Measurements from ENCODE around the gene GTF2E1. TPM values are rescaled to one million over a fixed set of nuclear protein-coding genes. Genes with fewer than 3 reads are reported as not detected.

The GTF2E1 gene
- total RNA-seq, 1 donor from 2014 or later: 9.1 TPM

DNA sequence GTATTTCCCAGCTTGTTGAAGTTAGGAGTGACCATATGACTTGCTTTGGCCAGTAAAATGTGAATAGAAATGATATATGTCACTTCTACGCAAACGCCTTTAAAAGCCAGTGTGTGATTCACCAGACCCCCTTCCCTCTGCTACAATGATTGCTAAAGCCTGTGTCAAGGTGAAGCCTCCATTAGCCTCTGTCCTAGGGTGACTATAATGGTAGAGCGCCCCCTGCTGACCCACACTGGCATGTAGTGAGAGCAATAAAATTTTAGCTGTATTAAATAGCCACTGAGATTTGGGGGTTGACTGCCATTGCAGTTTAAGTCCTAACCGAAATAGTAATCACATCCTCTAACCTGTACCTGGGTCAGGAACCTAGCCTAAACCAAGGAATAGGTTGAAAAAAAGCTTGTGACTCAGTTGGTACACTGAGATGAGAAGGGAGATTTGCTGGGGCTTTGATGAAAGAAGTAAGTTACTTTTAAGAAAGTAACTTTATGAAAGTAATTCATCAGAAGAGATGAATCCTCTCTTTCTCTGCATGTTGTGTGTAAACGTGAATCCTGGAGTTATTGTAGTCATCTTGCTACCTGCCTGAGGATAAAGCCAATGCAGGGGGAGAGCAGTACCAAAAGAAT, 52.6 kb downstream of the GTF2E1 start:
- intact Hi-C loops (cut with DNase I): no loop called here
- no peaks in the 10 kb centered on the region for H3K36me3 ChIP-seq
- no peaks in the 10 kb centered on the region for H3K4me1 ChIP-seq
- H3K4me3 ChIP-seq: no peak overlapping the region
- TF ChIP-seq POLR2A (IDR thresholded peaks at IDR 0.05): no peak
- TF ChIP-seq, protein P1, sequence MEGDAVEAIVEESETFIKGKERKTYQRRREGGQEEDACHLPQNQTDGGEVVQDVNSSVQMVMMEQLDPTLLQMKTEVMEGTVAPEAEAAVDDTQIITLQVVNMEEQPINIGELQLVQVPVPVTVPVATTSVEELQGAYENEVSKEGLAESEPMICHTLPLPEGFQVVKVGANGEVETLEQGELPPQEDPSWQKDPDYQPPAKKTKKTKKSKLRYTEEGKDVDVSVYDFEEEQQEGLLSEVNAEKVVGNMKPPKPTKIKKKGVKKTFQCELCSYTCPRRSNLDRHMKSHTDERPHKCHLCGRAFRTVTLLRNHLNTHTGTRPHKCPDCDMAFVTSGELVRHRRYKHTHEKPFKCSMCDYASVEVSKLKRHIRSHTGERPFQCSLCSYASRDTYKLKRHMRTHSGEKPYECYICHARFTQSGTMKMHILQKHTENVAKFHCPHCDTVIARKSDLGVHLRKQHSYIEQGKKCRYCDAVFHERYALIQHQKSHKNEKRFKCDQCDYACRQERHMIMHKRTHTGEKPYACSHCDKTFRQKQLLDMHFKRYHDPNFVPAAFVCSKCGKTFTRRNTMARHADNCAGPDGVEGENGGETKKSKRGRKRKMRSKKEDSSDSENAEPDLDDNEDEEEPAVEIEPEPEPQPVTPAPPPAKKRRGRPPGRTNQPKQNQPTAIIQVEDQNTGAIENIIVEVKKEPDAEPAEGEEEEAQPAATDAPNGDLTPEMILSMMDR (IDR thresholded peaks at IDR 0.05): peak; percentile 59 to 81 (median 75)
- DNase-seq (ENCODE audit: extremely low spot score in 2 of 2): no peak
- H3K27me3 ChIP-seq: no peaks in the 10 kb centered on the region
- H3K9me3 ChIP-seq: no peaks in the 10 kb centered on the region
- no peak overlapping the region for H3K27ac ChIP-seq

DNA sequence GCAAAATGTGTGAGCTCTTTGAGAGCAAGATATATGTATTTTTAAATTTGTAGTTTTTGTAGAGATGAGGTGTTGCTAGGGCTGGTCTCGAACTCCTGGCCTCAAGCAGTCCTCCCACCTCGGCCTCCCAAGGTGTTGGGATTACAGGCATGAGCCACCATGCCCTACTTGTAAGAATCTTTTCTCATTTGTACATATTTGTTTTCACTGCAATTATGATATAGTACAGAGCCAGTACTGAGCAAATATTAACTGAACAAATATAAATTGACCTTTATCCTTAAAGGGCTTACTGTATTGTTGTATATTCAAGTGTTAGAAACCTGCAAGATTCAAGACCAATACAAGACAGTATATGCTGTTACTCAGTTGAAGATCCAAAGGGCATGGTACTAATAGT, 53.4 kb downstream of the GTF2E1 start:
- no peak for DNase-seq (ENCODE audit: extremely low spot score in 2 of 2)
- Histone ChIP-seq H3K9me3 (no peaks in the 10 kb centered on the region), H3K4me1 (no peaks in the 10 kb centered on the region), H3K27me3 (no peaks in the 10 kb centered on the region), H3K4me3 (no peak overlapping the region), H3K36me3 (no peaks in the 10 kb centered on the region), H3K27ac (no peak overlapping the region)
- intact Hi-C loops (cut with DNase I): no loop called here
- TF ChIP-seq POLR2AphosphoS5 (IDR thresholded peaks at IDR 0.05; ENCODE audit: insufficient read depth in 1 of 2, low read depth in 1 of 2) (no peak), POLR2A (IDR thresholded peaks at IDR 0.05) (no peak)
- TF ChIP-seq, protein P1 (IDR thresholded peaks at IDR 0.05): no peak

DNA sequence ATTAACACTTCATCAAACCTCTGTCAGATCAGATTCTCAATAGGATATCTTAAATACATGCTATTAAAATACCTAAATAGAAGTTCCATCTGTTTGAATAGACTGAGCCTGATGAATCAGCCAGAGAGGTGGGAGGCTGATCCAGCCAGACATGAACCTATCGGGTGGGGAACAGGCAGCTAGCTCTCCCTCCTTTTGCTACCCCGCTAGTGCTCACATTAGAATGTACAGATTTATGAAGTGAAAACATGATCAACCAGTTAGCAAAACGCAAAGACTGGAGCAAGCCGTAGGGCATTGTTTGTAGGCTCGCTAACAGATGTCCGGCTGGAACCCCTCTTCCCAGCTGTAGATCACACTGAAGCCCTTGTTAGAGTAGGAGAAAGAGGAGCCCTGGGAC, 54.4 kb downstream of the GTF2E1 start:
- H3K4me1 ChIP-seq: no peaks in the 10 kb centered on the region
- no peak for DNase-seq (ENCODE audit: extremely low spot score in 2 of 2)
- H3K4me3 ChIP-seq: no peak overlapping the region
- no peaks in the 10 kb centered on the region for H3K27me3 ChIP-seq
- no peaks in the 10 kb centered on the region for H3K36me3 ChIP-seq
- H3K9me3 ChIP-seq: no peaks in the 10 kb centered on the region
- intact Hi-C loops (cut with DNase I): no loop called here
- TF ChIP-seq POLR2A (IDR thresholded peaks at IDR 0.05) (no peak), POLR2AphosphoS5 (IDR thresholded peaks at IDR 0.05; ENCODE audit: insufficient read depth in 1 of 2, low read depth in 1 of 2) (no peak)
- TF ChIP-seq, protein P1 (IDR thresholded peaks at IDR 0.05): no peak
- H3K27ac ChIP-seq: no peak overlapping the region

DNA sequence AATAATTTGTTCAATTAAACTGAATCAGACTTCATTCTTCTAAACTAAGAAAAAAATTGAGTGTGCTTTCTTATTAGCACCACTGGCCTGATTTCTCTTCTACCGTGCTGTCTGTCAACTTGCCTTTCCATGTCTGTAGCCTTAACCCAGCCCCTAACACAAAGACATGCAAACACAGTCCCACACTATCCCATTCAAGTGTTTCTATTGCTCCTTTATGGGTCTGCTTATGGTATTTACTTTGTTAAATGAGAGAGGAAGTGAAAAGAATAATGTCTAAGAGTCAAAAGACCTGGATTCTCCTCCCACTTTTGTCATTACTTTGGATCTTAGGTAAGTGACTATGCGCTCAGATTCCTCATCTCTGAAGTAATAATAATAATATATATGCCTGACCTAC, 55.3 kb downstream of the GTF2E1 start:
- Histone ChIP-seq H3K27ac (no peak overlapping the region), H3K4me3 (no peak overlapping the region), H3K36me3 (no peaks in the 10 kb centered on the region), H3K27me3 (no peaks in the 10 kb centered on the region), H3K9me3 (no peaks in the 10 kb centered on the region), H3K4me1 (no peaks in the 10 kb centered on the region)
- DNase-seq (ENCODE audit: extremely low spot score in 2 of 2): no peak
- intact Hi-C loops (cut with DNase I): no loop called here
- TF ChIP-seq POLR2A (IDR thresholded peaks at IDR 0.05): no peak
- TF ChIP-seq, protein P1 (IDR thresholded peaks at IDR 0.05): no peak
- TF ChIP-seq POLR2AphosphoS5 (IDR thresholded peaks at IDR 0.05; ENCODE audit: insufficient read depth in 1 of 2, low read depth in 1 of 2): no peak

DNA sequence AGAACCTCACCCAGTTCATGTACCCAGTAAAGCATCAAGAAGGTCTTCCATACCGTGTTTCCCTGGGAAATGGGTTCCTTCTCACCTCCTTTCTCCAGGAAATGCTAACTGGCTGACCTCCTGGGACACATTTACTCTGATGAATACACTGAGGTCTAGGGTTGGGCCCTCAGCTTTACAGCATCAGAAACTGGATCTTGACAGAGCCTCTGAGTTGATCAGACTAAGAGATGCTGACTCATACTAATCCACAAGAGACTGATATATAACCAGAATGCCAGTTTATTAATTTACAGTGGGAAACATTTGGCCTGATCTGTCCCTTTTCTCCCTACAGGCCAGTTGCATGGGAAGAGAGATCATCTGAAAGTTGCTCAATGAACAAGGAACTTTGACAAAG, 55.8 kb downstream of the GTF2E1 start:
- H3K9me3 ChIP-seq: no peaks in the 10 kb centered on the region
- no peaks in the 10 kb centered on the region for H3K4me1 ChIP-seq
- TF ChIP-seq POLR2A (IDR thresholded peaks at IDR 0.05) (no peak), POLR2AphosphoS5 (IDR thresholded peaks at IDR 0.05; ENCODE audit: insufficient read depth in 1 of 2, low read depth in 1 of 2) (no peak)
- TF ChIP-seq, protein P1 (IDR thresholded peaks at IDR 0.05): no peak
- no peak for DNase-seq (ENCODE audit: extremely low spot score in 2 of 2)
- no peaks in the 10 kb centered on the region for H3K27me3 ChIP-seq
- no peak overlapping the region for H3K27ac ChIP-seq
- intact Hi-C loops (cut with DNase I): no loop called here
- H3K4me3 ChIP-seq: no peak overlapping the region
- H3K36me3 ChIP-seq: no peaks in the 10 kb centered on the region

Measured in vagina (tissue), 2 donors.